ENCODE data around the gene ETV1. TPM values are rescaled to one million over a fixed set of nuclear protein-coding genes. Genes with fewer than 3 reads are reported as not detected.

Gene ETV1
- total RNA-seq, 1 experiment from 2014 or later: 7.4 TPM

DNA sequence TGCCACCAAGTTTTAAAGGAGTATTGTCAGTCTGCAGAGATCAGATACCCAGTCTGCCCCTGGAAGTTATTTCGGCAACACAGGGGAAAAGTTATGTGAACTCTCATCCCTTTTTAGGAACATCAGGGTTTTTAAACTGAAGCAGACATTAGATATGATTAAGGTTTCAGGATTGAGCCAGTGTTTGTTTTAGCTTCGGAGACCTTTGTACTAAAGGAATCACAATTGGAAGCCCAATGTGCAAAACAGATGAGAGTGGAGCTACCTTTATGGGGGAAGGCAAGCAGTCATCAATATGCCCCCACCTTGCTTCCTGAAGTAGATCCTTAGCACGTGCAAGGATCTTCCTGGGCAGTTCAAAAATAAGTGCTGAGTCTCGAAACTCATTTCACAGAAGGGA, 39.5 kb downstream of the ETV1 start:
- Histone ChIP-seq H3K36me3 (ENCODE audit: control insufficient read depth, insufficient read depth, low read length) (no peaks in the 10 kb centered on the region), H3K4me1 (ENCODE audit: control insufficient read depth, insufficient read depth, low read length) (no peaks in the 10 kb centered on the region), H3K4me3 (ENCODE audit: low read depth in 2 of 2, low read length in 2 of 2) (no peak overlapping the region), H3K27ac (ENCODE audit: low read length) (no peak overlapping the region), H3K27me3 (ENCODE audit: control insufficient read depth, insufficient read depth, low read length) (no peaks in the 10 kb centered on the region), H3K9me3 (ENCODE audit: control insufficient read depth, insufficient read depth, low read depth, low read length) (no peaks in the 10 kb centered on the region)
- ChIA-PET CTCF (interaction anchor here (0.7 kb wide), 1 partner anchor 473 kb away, joined by 3 read pairs; no protein-coding TSS in a partner anchor), POLR2A (no interaction called here)
- ATAC-seq (no peak), DNase-seq (ENCODE audit: low read depth, low spot score) (no peak)
- no peak for TF ChIP-seq POLR2AphosphoS5 (IDR thresholded peaks at IDR 0.05; ENCODE audit: low read depth, low read length)
- in situ Hi-C loops (cut with HindIII; ENCODE audit: low pct_unique_long_range_greater_than_20kb, low sequenced_read_pairs) (no loop called here), intact Hi-C loops (cut with micrococcal nuclease; ENCODE audit: unreplicated experiment) (no loop called here)
- BruUV-seq (replicated peaks): no TSS peak

DNA sequence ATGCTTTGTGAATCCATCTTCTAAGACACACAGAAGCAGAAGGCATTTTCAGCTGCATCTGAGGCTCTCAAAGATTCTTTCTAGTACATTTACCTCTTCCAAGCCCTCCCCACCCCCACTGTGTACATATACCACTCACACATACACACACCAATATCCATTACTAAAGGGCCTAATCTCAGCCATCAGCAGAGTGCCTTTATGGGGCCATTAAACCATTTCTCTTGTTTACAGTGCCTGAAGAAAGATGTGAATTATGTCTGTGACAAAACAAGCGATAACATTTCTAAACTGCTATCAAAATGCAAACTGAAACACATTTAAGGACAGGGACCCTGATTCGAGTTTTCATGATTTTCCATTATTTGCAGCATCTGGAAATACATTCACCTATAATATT, 40.0 kb downstream of the ETV1 start:
- intact Hi-C loops (cut with micrococcal nuclease; ENCODE audit: unreplicated experiment): no loop called here
- DNase-seq (ENCODE audit: low read depth, low spot score) (no peak), ATAC-seq (no peak)
- POLR2A ChIA-PET: no interaction called here
- Histone ChIP-seq H3K4me3 (ENCODE audit: low read depth in 2 of 2, low read length in 2 of 2) (no peak overlapping the region), H3K9me3 (ENCODE audit: control insufficient read depth, insufficient read depth, low read depth, low read length) (no peaks in the 10 kb centered on the region), H3K36me3 (ENCODE audit: control insufficient read depth, insufficient read depth, low read length) (no peaks in the 10 kb centered on the region), H3K4me1 (ENCODE audit: control insufficient read depth, insufficient read depth, low read length) (no peaks in the 10 kb centered on the region), H3K27ac (ENCODE audit: low read length) (no peak overlapping the region), H3K27me3 (ENCODE audit: control insufficient read depth, insufficient read depth, low read length) (no peaks in the 10 kb centered on the region)
- in situ Hi-C loops (cut with HindIII; ENCODE audit: low pct_unique_long_range_greater_than_20kb, low sequenced_read_pairs): no loop called here
- no TSS peak for BruUV-seq (replicated peaks)
- CTCF ChIA-PET: no interaction called here
- TF ChIP-seq TCF7L2 (IDR thresholded peaks at IDR 0.05; ENCODE audit: low read depth, low read length) (no peak), SIN3A (IDR thresholded peaks at IDR 0.05; ENCODE audit: borderline replicate concordance, insufficient read depth, low read depth, low read length) (no peak), POLR2AphosphoS5 (IDR thresholded peaks at IDR 0.05; ENCODE audit: low read depth, low read length) (no peak)
- TF ChIP-seq, protein P1, sequence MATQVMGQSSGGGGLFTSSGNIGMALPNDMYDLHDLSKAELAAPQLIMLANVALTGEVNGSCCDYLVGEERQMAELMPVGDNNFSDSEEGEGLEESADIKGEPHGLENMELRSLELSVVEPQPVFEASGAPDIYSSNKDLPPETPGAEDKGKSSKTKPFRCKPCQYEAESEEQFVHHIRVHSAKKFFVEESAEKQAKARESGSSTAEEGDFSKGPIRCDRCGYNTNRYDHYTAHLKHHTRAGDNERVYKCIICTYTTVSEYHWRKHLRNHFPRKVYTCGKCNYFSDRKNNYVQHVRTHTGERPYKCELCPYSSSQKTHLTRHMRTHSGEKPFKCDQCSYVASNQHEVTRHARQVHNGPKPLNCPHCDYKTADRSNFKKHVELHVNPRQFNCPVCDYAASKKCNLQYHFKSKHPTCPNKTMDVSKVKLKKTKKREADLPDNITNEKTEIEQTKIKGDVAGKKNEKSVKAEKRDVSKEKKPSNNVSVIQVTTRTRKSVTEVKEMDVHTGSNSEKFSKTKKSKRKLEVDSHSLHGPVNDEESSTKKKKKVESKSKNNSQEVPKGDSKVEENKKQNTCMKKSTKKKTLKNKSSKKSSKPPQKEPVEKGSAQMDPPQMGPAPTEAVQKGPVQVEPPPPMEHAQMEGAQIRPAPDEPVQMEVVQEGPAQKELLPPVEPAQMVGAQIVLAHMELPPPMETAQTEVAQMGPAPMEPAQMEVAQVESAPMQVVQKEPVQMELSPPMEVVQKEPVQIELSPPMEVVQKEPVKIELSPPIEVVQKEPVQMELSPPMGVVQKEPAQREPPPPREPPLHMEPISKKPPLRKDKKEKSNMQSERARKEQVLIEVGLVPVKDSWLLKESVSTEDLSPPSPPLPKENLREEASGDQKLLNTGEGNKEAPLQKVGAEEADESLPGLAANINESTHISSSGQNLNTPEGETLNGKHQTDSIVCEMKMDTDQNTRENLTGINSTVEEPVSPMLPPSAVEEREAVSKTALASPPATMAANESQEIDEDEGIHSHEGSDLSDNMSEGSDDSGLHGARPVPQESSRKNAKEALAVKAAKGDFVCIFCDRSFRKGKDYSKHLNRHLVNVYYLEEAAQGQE (IDR thresholded peaks at IDR 0.05; ENCODE audit: insufficient read depth in 1 of 2, low read depth in 2 of 2, low read length in 1 of 2): no peak
- TF ChIP-seq, protein P2, sequence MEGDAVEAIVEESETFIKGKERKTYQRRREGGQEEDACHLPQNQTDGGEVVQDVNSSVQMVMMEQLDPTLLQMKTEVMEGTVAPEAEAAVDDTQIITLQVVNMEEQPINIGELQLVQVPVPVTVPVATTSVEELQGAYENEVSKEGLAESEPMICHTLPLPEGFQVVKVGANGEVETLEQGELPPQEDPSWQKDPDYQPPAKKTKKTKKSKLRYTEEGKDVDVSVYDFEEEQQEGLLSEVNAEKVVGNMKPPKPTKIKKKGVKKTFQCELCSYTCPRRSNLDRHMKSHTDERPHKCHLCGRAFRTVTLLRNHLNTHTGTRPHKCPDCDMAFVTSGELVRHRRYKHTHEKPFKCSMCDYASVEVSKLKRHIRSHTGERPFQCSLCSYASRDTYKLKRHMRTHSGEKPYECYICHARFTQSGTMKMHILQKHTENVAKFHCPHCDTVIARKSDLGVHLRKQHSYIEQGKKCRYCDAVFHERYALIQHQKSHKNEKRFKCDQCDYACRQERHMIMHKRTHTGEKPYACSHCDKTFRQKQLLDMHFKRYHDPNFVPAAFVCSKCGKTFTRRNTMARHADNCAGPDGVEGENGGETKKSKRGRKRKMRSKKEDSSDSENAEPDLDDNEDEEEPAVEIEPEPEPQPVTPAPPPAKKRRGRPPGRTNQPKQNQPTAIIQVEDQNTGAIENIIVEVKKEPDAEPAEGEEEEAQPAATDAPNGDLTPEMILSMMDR (IDR thresholded peaks at IDR 0.05): no peak

GRCh38 chr7:13948019-13948801, 41.3 kb downstream of the ETV1 start:
- ChIA-PET CTCF (no interaction called here), POLR2A (no interaction called here)
- no TSS peak for BruUV-seq (replicated peaks)
- TF ChIP-seq, protein P1 (IDR thresholded peaks at IDR 0.05; ENCODE audit: insufficient read depth in 1 of 2, low read depth in 2 of 2, low read length in 1 of 2): no peak
- TF ChIP-seq SIN3A (IDR thresholded peaks at IDR 0.05; ENCODE audit: borderline replicate concordance, insufficient read depth, low read depth, low read length) (no peak), POLR2AphosphoS5 (IDR thresholded peaks at IDR 0.05; ENCODE audit: low read depth, low read length) (no peak), TCF7L2 (IDR thresholded peaks at IDR 0.05; ENCODE audit: low read depth, low read length) (no peak)
- TF ChIP-seq, protein P2 (IDR thresholded peaks at IDR 0.05): no peak
- DNase-seq (ENCODE audit: low read depth, low spot score): no peak
- ATAC-seq: no peak
- no peaks in the 10 kb centered on the region for H3K9me3 ChIP-seq (ENCODE audit: control insufficient read depth, insufficient read depth, low read depth, low read length)
- H3K4me3 ChIP-seq (ENCODE audit: low read depth in 2 of 2, low read length in 2 of 2): no peak overlapping the region
- no peak overlapping the region for H3K27ac ChIP-seq (ENCODE audit: low read length)
- H3K27me3 ChIP-seq (ENCODE audit: control insufficient read depth, insufficient read depth, low read length): no peaks in the 10 kb centered on the region
- intact Hi-C loops (cut with micrococcal nuclease; ENCODE audit: unreplicated experiment): no loop called here
- no peaks in the 10 kb centered on the region for H3K4me1 ChIP-seq (ENCODE audit: control insufficient read depth, insufficient read depth, low read length)
- H3K36me3 ChIP-seq (ENCODE audit: control insufficient read depth, insufficient read depth, low read length): no peaks in the 10 kb centered on the region
- in situ Hi-C loops (cut with HindIII; ENCODE audit: low pct_unique_long_range_greater_than_20kb, low sequenced_read_pairs): no loop called here

Data from Panc1 (cell line).